ENCODE measurements around the gene ITPR1.
A peak's percentile ranks its signal among the peaks of the same experiment; 100 is the strongest.

DNA sequence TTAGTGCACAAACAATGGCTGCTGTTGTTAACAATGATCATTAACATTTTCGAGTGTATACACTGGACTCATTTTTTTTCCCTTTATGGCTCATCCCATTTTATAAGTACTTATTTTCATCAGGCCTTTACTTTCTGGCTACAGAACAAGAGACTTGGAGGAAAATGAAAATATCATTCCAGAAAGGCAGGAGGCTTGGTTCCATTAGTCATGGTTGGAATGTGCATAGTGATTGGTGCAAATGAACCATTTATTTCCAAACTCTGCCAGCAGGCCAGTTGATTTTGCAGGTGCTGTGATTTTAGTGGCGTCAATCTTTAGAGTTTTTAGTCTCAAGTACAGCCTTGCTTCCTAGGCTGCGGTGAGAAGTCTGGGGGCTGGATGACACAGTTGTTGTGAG, 151.8 kb downstream of the ITPR1 start:
- TF ChIP-seq, protein P1, sequence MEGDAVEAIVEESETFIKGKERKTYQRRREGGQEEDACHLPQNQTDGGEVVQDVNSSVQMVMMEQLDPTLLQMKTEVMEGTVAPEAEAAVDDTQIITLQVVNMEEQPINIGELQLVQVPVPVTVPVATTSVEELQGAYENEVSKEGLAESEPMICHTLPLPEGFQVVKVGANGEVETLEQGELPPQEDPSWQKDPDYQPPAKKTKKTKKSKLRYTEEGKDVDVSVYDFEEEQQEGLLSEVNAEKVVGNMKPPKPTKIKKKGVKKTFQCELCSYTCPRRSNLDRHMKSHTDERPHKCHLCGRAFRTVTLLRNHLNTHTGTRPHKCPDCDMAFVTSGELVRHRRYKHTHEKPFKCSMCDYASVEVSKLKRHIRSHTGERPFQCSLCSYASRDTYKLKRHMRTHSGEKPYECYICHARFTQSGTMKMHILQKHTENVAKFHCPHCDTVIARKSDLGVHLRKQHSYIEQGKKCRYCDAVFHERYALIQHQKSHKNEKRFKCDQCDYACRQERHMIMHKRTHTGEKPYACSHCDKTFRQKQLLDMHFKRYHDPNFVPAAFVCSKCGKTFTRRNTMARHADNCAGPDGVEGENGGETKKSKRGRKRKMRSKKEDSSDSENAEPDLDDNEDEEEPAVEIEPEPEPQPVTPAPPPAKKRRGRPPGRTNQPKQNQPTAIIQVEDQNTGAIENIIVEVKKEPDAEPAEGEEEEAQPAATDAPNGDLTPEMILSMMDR (IDR thresholded peaks at IDR 0.05), result peak in 1 of 4 experiments; percentile 19
- TF ChIP-seq EP300 (IDR thresholded peaks at IDR 0.05), result no peak
- TF ChIP-seq POLR2AphosphoS5 (IDR thresholded peaks at IDR 0.05), result no peak
- no peak for TF ChIP-seq POLR2A (IDR thresholded peaks at IDR 0.05)

Measured in gastroesophageal sphincter (tissue), 3 donors.